ENCODE measurements around the gene LSAMP.
A peak's percentile ranks its signal among the peaks of the same experiment; 100 is the strongest.

The LSAMP gene

DNA sequence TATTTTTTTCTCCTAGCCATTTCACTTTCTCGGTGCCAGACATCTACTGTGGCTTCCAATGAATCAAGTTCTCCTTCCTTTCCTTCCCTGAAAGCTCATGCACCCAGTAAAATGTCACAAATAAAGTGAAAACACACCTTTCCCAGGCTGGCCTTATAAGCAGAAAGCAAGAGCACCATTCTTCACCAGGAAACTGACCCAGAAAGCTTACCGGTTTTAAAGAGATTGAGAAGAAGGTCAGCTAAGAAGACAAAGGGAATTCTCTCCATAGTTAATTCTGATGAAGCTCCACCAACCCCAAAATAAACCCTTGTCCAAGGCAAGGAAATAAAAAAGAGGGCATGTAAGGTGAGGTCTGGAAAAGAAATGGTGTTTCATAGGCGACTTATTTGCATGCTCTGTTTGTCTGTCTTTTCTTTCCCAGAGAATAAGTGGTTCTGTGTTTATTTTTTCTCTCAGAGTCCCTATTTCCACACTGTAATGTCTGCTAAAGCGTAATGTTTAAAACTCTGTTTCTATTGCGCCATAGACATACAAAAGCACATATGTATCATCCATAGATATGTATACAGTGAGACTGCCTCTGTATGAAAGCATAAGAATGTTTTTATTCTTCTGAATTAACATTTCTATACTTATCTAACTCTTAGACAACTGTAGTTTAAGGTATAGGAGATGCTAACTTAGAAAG, 2.8 kb downstream of the LSAMP start:
- Histone ChIP-seq H3K79me1 (replicated peaks; ENCODE audit: low read length, poor library complexity, severe bottlenecking) (peaks cover 2% of the 10 kb centered on the region), H2BK12ac (ENCODE audit: low read length in 2 of 2) (peak overlapping the region in 1 of 2 experiments; percentile 32), H2BK120ac (ENCODE audit: low read depth, low read length) (no peak overlapping the region), H3K4me1 (ENCODE audit: control insufficient read depth, insufficient read depth, low read depth, low read length) (peaks cover 6% of the 10 kb centered on the region), H4K91ac (ENCODE audit: low read length) (no peak overlapping the region), H3K4me3 (ENCODE audit: insufficient read depth in 1 of 2, low read depth in 1 of 2, low read length in 2 of 2) (peak overlapping the region in 1 of 2 experiments; percentile 91), H3K27me3 (ENCODE audit: control insufficient read depth in 1 of 2, insufficient read depth in 1 of 2, low read length in 2 of 2) (no peaks in the 10 kb centered on the region), H2BK15ac (ENCODE audit: low read depth, poor library complexity, severe bottlenecking) (no peak overlapping the region), H3K4ac (ENCODE audit: low read depth in 1 of 2, low read length in 2 of 2) (peak overlapping the region in 1 of 2 experiments; percentile 73), H3K36me3 (ENCODE audit: control insufficient read depth in 1 of 2, insufficient read depth in 2 of 2, low read depth in 1 of 2, low read length in 2 of 2) (no peaks in the 10 kb centered on the region), H2AFZ (ENCODE audit: low read depth, low read length) (no peak overlapping the region), H4K8ac (ENCODE audit: low read length) (no peak overlapping the region), H3K23ac (ENCODE audit: low read length in 2 of 2) (no peak overlapping the region), H3K4me2 (ENCODE audit: low read length, poor library complexity, severe bottlenecking) (peak overlapping the region; percentile 59), H2BK5ac (ENCODE audit: low read depth, low read length, poor library complexity, severe bottlenecking) (no peak overlapping the region), H3K9ac (ENCODE audit: low read length) (peak overlapping the region; percentile 82), H3K18ac (ENCODE audit: low read depth in 1 of 2, low read length in 2 of 2) (no peak overlapping the region), H3K9me3 (ENCODE audit: control insufficient read depth, low read length) (no peaks in the 10 kb centered on the region), H3K27ac (ENCODE audit: low read length, poor library complexity, severe bottlenecking) (peak overlapping the region; percentile 33), H3K14ac (ENCODE audit: low read length in 2 of 2) (no peak overlapping the region), H2AK5ac (ENCODE audit: low read length, severe bottlenecking) (no peak overlapping the region)
- WGBS: 72% methylated on average over 1 of the region's 5 CpGs
- peak; percentile 64 for DNase-seq

DNA sequence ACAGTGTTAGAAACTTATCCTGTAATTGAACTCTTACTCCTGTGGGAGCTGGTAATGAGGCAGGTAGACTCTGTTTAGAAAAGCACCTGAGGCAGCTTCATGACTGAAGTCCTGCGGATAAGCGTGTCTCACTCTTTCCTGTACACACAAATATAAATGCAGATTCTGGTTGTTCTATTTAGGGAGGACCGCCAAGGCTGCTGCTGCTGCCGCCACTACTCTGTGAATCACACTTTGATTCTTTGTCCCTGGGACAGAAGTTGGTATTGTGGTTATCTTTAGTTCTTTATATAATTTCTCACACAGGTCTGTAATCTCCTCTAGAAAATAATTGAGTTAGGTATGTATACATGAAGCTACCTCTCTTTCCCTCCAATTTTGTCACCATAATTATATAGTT, 3.6 kb downstream of the LSAMP start:
- no peak for DNase-seq
- H3K18ac ChIP-seq (ENCODE audit: low read depth in 1 of 2, low read length in 2 of 2): no peak overlapping the region
- no peak overlapping the region for H2BK120ac ChIP-seq (ENCODE audit: low read depth, low read length)
- H3K79me1 ChIP-seq (replicated peaks; ENCODE audit: low read length, poor library complexity, severe bottlenecking): peaks cover 2% of the 10 kb centered on the region
- WGBS: no CpG with 5 or more reads among the region's 4 CpGs
- H3K4me2 ChIP-seq (ENCODE audit: low read length, poor library complexity, severe bottlenecking): peak overlapping the region; percentile 59
- peak overlapping the region; percentile 37 for H2AK5ac ChIP-seq (ENCODE audit: low read length, severe bottlenecking)
- no peak overlapping the region for H2AFZ ChIP-seq (ENCODE audit: low read depth, low read length)
- H3K27me3 ChIP-seq (ENCODE audit: control insufficient read depth in 1 of 2, insufficient read depth in 1 of 2, low read length in 2 of 2): no peaks in the 10 kb centered on the region
- H3K27ac ChIP-seq (ENCODE audit: low read length, poor library complexity, severe bottlenecking): peak overlapping the region; percentile 12
- H3K23ac ChIP-seq (ENCODE audit: low read length in 2 of 2): no peak overlapping the region
- no peak overlapping the region for H2BK12ac ChIP-seq (ENCODE audit: low read length in 2 of 2)
- no peak overlapping the region for H3K9ac ChIP-seq (ENCODE audit: low read length)
- H3K14ac ChIP-seq (ENCODE audit: low read length in 2 of 2): no peak overlapping the region
- no peak overlapping the region for H2BK5ac ChIP-seq (ENCODE audit: low read depth, low read length, poor library complexity, severe bottlenecking)
- no peaks in the 10 kb centered on the region for H3K9me3 ChIP-seq (ENCODE audit: control insufficient read depth, low read length)
- H3K4me1 ChIP-seq (ENCODE audit: control insufficient read depth, insufficient read depth, low read depth, low read length): peaks cover 6% of the 10 kb centered on the region
- peak overlapping the region in 1 of 2 experiments; percentile 15 for H3K4ac ChIP-seq (ENCODE audit: low read depth in 1 of 2, low read length in 2 of 2)
- H4K8ac ChIP-seq (ENCODE audit: low read length): no peak overlapping the region
- H3K36me3 ChIP-seq (ENCODE audit: control insufficient read depth in 1 of 2, insufficient read depth in 2 of 2, low read depth in 1 of 2, low read length in 2 of 2): no peaks in the 10 kb centered on the region
- H4K91ac ChIP-seq (ENCODE audit: low read length): no peak overlapping the region
- no peak overlapping the region for H2BK15ac ChIP-seq (ENCODE audit: low read depth, poor library complexity, severe bottlenecking)
- no peak overlapping the region for H3K4me3 ChIP-seq (ENCODE audit: insufficient read depth in 1 of 2, low read depth in 1 of 2, low read length in 2 of 2)

DNA sequence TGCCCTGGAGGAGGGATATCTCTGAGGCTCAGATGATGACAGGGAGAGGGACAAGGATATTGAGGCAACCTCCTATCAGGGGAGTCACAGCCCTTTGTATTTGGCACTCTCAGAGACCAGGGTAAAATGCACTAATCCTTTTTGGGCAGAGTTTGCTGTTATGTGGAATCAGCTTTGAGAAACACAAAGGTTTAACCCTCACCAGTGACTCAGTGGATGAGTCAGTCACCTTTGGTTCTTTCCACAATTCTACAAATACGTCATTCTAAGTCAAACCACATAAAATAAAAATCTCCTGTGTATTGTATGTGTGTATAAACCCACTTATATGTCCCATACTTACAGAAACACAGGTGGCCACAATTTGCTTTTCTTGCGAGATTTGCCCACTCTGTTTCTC, 5.1 kb downstream of the LSAMP start:
- peak; percentile 81 for DNase-seq

DNA sequence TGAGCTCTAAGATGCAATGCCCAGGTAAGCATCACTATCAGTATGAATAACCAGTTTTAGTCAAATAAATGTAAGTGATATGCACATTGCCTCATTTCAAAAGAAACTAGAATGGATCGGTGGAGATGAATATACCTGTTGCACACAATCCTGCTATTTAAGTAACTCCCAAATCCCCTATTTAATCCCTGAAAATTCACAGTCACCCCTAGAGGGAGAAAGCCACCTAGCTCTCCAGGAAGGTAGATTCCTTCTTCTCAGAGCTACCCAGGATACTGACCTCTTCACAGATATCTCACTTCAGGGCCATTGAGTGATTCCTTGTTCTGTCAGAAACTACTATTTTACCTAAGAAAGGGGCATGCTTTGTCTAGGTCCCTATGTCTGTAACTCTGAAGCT, 11.7 kb downstream of the LSAMP start:
- Histone ChIP-seq H4K91ac (ENCODE audit: low read length) (no peak overlapping the region), H3K9me3 (ENCODE audit: control insufficient read depth, low read length) (no peaks in the 10 kb centered on the region), H3K4ac (ENCODE audit: low read depth in 1 of 2, low read length in 2 of 2) (no peak overlapping the region), H3K79me1 (replicated peaks; ENCODE audit: low read length, poor library complexity, severe bottlenecking) (peaks cover 10% of the 10 kb centered on the region), H3K27me3 (ENCODE audit: control insufficient read depth in 1 of 2, insufficient read depth in 1 of 2, low read length in 2 of 2) (no peaks in the 10 kb centered on the region), H2AK5ac (ENCODE audit: low read length, severe bottlenecking) (no peak overlapping the region), H3K4me1 (ENCODE audit: control insufficient read depth, insufficient read depth, low read depth, low read length) (no peaks in the 10 kb centered on the region), H3K4me3 (ENCODE audit: insufficient read depth in 1 of 2, low read depth in 1 of 2, low read length in 2 of 2) (no peak overlapping the region), H2BK15ac (ENCODE audit: low read depth, poor library complexity, severe bottlenecking) (no peak overlapping the region), H3K18ac (ENCODE audit: low read depth in 1 of 2, low read length in 2 of 2) (no peak overlapping the region), H2BK5ac (ENCODE audit: low read depth, low read length, poor library complexity, severe bottlenecking) (no peak overlapping the region), H3K4me2 (ENCODE audit: low read length, poor library complexity, severe bottlenecking) (no peak overlapping the region), H3K36me3 (ENCODE audit: control insufficient read depth in 1 of 2, insufficient read depth in 2 of 2, low read depth in 1 of 2, low read length in 2 of 2) (no peaks in the 10 kb centered on the region), H2BK120ac (ENCODE audit: low read depth, low read length) (no peak overlapping the region), H2BK12ac (ENCODE audit: low read length in 2 of 2) (no peak overlapping the region), H3K9ac (ENCODE audit: low read length) (no peak overlapping the region), H2AFZ (ENCODE audit: low read depth, low read length) (no peak overlapping the region), H3K23ac (ENCODE audit: low read length in 2 of 2) (no peak overlapping the region), H4K8ac (ENCODE audit: low read length) (no peak overlapping the region), H3K14ac (ENCODE audit: low read length in 2 of 2) (no peak overlapping the region), H3K27ac (ENCODE audit: low read length, poor library complexity, severe bottlenecking) (no peak overlapping the region)
- 96% methylated on average over 1 of the region's 1 CpG for WGBS
- no peak for DNase-seq

More for the DNA sequence above, 5.1 kb downstream of the LSAMP start:
- no peak overlapping the region for H3K18ac ChIP-seq (ENCODE audit: low read depth in 1 of 2, low read length in 2 of 2)
- no peak overlapping the region for H2BK5ac ChIP-seq (ENCODE audit: low read depth, low read length, poor library complexity, severe bottlenecking)
- no peak overlapping the region for H3K4me3 ChIP-seq (ENCODE audit: insufficient read depth in 1 of 2, low read depth in 1 of 2, low read length in 2 of 2)
- H2AFZ ChIP-seq (ENCODE audit: low read depth, low read length): no peak overlapping the region
- H2BK12ac ChIP-seq (ENCODE audit: low read length in 2 of 2): no peak overlapping the region
- H3K79me1 ChIP-seq (replicated peaks; ENCODE audit: low read length, poor library complexity, severe bottlenecking): peaks cover 5% of the 10 kb centered on the region
- no peaks in the 10 kb centered on the region for H3K36me3 ChIP-seq (ENCODE audit: control insufficient read depth in 1 of 2, insufficient read depth in 2 of 2, low read depth in 1 of 2, low read length in 2 of 2)
- H3K4me1 ChIP-seq (ENCODE audit: control insufficient read depth, insufficient read depth, low read depth, low read length): peaks cover 3% of the 10 kb centered on the region
- no peak overlapping the region for H3K23ac ChIP-seq (ENCODE audit: low read length in 2 of 2)
- no peak overlapping the region for H2BK15ac ChIP-seq (ENCODE audit: low read depth, poor library complexity, severe bottlenecking)
- H2BK120ac ChIP-seq (ENCODE audit: low read depth, low read length): no peak overlapping the region
- no peaks in the 10 kb centered on the region for H3K27me3 ChIP-seq (ENCODE audit: control insufficient read depth in 1 of 2, insufficient read depth in 1 of 2, low read length in 2 of 2)
- WGBS: 0% methylated on average over 1 of the region's 2 CpGs
- no peak overlapping the region for H3K14ac ChIP-seq (ENCODE audit: low read length in 2 of 2)
- peak overlapping the region; percentile 48 for H3K9ac ChIP-seq (ENCODE audit: low read length)
- H3K4ac ChIP-seq (ENCODE audit: low read depth in 1 of 2, low read length in 2 of 2): no peak overlapping the region
- H2AK5ac ChIP-seq (ENCODE audit: low read length, severe bottlenecking): peak overlapping the region; percentile 6
- H3K4me2 ChIP-seq (ENCODE audit: low read length, poor library complexity, severe bottlenecking): peak overlapping the region; percentile 30
- no peaks in the 10 kb centered on the region for H3K9me3 ChIP-seq (ENCODE audit: control insufficient read depth, low read length)
- peak overlapping the region; percentile 78 for H3K27ac ChIP-seq (ENCODE audit: low read length, poor library complexity, severe bottlenecking)
- no peak overlapping the region for H4K91ac ChIP-seq (ENCODE audit: low read length)
- no peak overlapping the region for H4K8ac ChIP-seq (ENCODE audit: low read length)

Measured in mesenchymal stem cell (in vitro differentiated cells and primary cell).